ENCODE data around the gene CACNA1A. TPM values are rescaled to one million over a fixed set of nuclear protein-coding genes. Genes with fewer than 3 reads are reported as not detected.
"Not testable (repeated sequence)": the region's sequence is repeated elsewhere in the genome, so short reads cannot be mapped to it uniquely, and the experiment has no call there.

Gene CACNA1A
- total RNA-seq, 1 donor = 42.8 TPM

GRCh38 chr19:13169769-13170168 is 336.5 kb downstream of the CACNA1A start:
- no peak overlapping the region for H3K4me3 ChIP-seq (ENCODE audit: low read depth, low read length)
- no peak for TF ChIP-seq CTCF (IDR thresholded peaks at IDR 0.05; ENCODE audit: insufficient read depth, low read length)
- peak; percentile 43 for DNase-seq (ENCODE audit: low read depth)

GRCh38 chr19:13166151-13166550 is 340.1 kb downstream of the CACNA1A start:
- H3K4me3 ChIP-seq (ENCODE audit: low read depth, low read length); DNase-seq (ENCODE audit: low read depth): not testable (repeated sequence)

DNA sequence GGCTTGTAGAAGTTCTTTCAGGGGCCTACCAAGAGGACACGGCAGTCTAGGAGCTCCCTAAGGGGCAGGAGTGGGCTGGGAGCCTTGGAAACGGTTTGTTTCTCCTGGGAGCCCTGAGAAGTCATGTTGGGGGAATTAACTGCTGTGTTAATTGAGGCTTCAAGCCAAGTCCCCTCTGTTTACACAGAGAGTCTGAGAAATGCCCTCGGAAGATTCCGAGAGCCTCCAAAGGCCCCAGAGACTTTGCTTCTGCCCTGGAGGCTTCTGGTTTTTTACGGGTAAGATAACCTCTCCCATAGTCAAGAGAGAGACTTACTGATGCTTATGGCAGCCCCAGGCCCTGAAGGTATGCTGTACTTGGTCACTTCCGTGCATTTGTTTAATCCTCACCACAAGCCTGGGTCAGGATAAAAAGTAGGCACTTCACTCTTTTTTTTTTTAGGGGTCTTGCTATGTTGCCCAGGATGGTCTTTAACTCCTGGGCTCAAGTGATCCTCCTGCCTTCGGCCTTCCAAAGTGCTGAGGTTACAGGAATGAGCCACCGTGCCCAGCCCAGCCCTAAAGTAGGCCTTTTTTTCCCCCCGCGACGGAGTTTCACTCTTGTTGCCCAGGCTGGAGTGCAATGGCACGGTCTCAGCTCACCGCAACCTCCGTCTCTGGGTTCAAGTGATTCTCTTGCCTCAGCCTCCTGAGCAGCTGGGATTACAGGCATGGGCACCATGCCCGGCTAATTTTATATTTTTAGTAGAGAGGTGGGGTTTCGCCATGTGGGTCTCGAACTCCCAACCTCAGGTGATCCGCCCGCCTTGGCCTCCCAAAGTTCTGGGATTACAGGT is 340.9 kb downstream of the CACNA1A start:
- H3K4me3 ChIP-seq (ENCODE audit: low read depth, low read length) = no peak overlapping the region
- TF ChIP-seq CTCF (IDR thresholded peaks at IDR 0.05; ENCODE audit: insufficient read depth, low read length) = no peak
- DNase-seq (ENCODE audit: low read depth) = no peak

DNA sequence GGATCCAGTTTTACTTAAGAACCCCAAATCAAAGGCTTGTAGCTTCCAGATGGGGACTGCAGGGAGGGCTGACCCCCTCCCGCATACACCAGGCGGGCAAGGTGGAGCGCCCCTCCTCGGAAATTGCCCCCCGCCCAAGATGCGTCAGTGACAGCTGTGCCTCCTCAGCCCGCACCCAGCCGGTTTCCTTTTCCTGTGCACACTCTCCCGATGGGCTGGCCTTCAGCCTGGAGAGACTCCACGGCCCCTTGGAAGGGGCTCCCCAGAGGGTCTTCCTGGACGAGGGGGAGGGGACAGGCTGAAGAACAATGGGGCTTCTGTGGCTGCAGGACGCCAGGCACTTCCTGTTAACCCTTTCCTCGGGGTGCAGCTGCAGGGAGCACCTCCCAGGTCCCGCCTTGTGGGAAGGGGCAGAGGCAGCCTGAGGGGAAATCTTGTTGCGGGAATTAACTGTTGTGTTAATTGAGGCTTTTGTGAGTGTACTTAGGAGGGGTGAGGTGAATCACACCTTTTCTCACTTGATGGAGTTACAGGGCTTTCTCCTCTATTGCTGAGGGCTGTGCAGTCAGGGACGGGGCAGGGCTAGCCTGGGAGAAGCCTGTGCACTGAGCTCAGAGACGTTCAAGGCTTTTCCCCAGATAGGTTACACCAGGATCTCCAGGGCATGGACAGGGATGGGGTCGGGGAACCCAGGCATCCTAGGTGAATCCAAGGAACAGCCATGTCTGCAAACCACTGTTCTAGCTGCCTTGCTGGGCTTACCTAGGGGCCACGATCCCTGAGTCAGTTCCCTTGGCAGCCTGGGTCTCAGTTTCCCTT is 341.7 kb downstream of the CACNA1A start:
- peak; percentile 45 for DNase-seq (ENCODE audit: low read depth)
- no peak for TF ChIP-seq CTCF (IDR thresholded peaks at IDR 0.05; ENCODE audit: insufficient read depth, low read length)
- peak overlapping the region; percentile 22 for H3K4me3 ChIP-seq (ENCODE audit: low read depth, low read length)

DNA sequence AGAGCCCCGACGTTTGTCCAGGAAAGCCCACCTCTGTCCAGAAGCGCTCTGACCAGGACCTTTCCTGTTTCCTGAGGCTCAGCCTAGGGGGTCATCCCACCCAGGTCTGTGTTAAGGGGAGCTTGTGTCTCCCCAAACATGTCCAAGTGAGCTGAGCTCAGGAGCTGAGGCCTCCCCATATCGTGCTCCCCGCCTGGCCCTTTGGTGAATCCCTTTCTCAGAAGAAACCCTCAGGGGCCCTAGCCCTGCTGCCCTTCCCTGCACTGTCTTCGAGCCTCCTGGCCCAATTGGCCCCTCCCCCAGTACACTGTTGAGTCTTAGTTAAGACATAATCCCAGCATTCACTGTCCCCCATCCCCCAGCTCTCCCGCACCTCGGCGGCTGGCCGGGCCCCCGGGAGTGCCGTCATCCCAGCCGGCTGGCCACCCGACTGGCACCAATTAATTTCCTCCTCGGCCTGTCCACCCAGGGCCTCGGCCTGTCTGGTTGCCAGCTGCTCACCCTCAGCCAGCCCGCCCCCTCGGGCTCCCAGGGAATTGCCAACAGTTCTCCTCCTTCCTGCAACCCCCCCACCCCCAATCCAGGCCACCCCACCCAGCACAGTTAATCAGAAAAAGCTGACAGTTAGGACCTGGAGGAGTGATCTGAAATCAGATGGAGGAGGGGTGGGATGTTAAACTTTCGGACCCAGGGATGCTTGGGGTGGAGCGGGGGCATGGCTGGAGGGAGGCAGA is 342.5 kb downstream of the CACNA1A start:
- H3K4me3 ChIP-seq (ENCODE audit: low read depth, low read length) = peak overlapping the region; percentile 41
- TF ChIP-seq CTCF (IDR thresholded peaks at IDR 0.05; ENCODE audit: insufficient read depth, low read length) = no peak
- DNase-seq (ENCODE audit: low read depth) = peak; percentile 81

DNA sequence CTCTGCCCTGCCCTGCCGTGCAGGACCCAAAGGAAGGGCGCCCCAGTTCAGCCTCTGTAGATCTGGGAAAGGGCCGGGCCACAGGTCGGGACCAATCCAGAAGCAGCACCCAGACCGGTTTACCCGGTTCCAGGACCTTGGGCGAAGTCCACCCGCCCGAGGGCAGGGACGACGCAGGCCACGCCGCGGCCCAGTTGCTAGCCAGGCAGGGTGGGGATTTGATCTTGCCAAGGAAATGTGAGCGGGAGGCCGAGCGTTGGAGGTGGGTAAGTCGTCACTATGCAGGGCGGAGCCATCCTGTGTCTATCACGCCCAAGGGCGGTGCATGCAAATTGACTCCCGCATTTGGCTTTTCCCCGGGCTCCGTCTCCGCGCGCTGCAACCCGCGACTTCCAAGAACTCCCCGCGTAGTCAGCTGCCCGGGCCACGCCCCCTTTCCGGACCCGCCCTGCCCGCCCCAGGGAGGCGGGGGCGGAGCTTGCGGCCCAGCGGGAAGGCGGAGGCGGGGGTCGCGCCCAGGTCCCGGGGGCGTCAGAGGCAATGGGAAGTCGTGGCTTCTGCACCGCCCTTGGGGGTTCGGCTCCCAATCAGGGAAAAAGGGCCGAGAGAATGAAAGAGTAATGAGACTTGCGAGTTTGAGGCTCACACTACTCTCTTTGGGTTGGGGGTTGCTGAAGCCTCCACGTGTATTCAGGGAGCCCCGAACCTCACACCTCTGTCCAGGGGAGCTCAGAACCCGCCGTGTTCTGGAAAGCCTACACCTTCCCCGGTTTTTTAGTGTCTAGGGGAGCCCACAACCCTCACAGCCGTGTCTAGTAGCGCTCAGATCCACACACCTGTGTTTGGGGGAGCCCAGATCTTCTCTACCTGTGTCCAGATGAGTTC is 343.3 kb downstream of the CACNA1A start:
- no peak for TF ChIP-seq CTCF (IDR thresholded peaks at IDR 0.05; ENCODE audit: insufficient read depth, low read length)
- H3K4me3 ChIP-seq (ENCODE audit: low read depth, low read length) = peak overlapping the region; percentile 44
- peak; percentile 99 for DNase-seq (ENCODE audit: low read depth)

Data from fibroblast of the aortic adventitia (primary cell).